Liver (tissue), 9 donors: ENCODE data around the gene SH3RF3. TPM values are rescaled to one million over a fixed set of nuclear protein-coding genes. Genes with fewer than 3 reads are reported as not detected.

ENCODE experiments used
- DNase-seq: peaks from one replicate; pipeline ENCODE4 v3.0.0-alpha.2; 2017; ENCODE audit warnings: low spot score
- H3K27ac ChIP-seq, 2 donors: one replicate each; pipeline ENCODE4 v1.7.0; 2013; ENCODE audit warnings: inconsistent platforms in 2 of 2, low read length in 2 of 2, control low read depth in 1 of 2, low read depth in 1 of 2, mild to moderate bottlenecking in 1 of 2
- H3K27me3 ChIP-seq, 4 donors: one replicate each; pipeline versions ENCODE4 v1.6.1 to v1.7.0; 2013; ENCODE audit warnings: low read length in 3 of 4, inconsistent platforms in 1 of 4, mild to moderate bottlenecking in 1 of 4, moderate library complexity in 1 of 4; ENCODE audit not compliant: control insufficient read depth in 4 of 4, insufficient read depth in 4 of 4
- H3K36me3 ChIP-seq, 4 donors: one replicate each; pipeline versions ENCODE4 v1.6.1 to v1.7.0; 2013; ENCODE audit warnings: low read length in 3 of 4, mild to moderate bottlenecking in 3 of 4, low read depth in 1 of 4, moderate library complexity in 1 of 4; ENCODE audit not compliant: control insufficient read depth in 4 of 4, insufficient read depth in 3 of 4
- H3K4me1 ChIP-seq, 4 donors: one replicate each; pipeline versions ENCODE4 v1.6.1 to v1.7.0; 2013; ENCODE audit warnings: low read length in 3 of 4, mild to moderate bottlenecking in 3 of 4, moderate library complexity in 1 of 4; ENCODE audit not compliant: control insufficient read depth in 4 of 4, insufficient read depth in 4 of 4
- H3K4me3 ChIP-seq, 3 donors: one replicate each; pipeline versions ENCODE4 v1.6.1 to v1.7.0; 2013; ENCODE audit warnings: low read length in 3 of 3, control low read depth in 1 of 3, low read depth in 1 of 3, mild to moderate bottlenecking in 1 of 3
- H3K9ac ChIP-seq, 2 donors: one replicate each; pipeline ENCODE4 v1.7.0; 2013; ENCODE audit warnings: low read length in 2 of 2, mild to moderate bottlenecking in 2 of 2, moderate library complexity in 2 of 2, control low read depth in 1 of 2, low read depth in 1 of 2
- H3K9me3 ChIP-seq, 4 donors: one replicate each; pipeline versions ENCODE4 v1.6.1 to v1.7.0; 2013; ENCODE audit warnings: low read length in 3 of 4; ENCODE audit not compliant: control insufficient read depth in 4 of 4
- CTCF ChIP-seq: fragments of 150-350 bp; IDR thresholded peaks from 2 replicates; pipeline ENCODE4 v1.5.1; 2017; ENCODE audit warnings: improper control_type of control experiment, low read depth, low read length; ENCODE audit not compliant: missing input control
- EGR1 ChIP-seq, 2 donors: IDR thresholded peaks; 2 replicates each; pipeline ENCODE4 v1.6.1; 2016 to 2018; ENCODE audit warnings: antibody characterized with exemption in 2 of 2, low read depth in 2 of 2
- FOXA1 ChIP-seq: IDR thresholded peaks from 2 replicates; pipeline ENCODE4 v1.6.1; 2016; ENCODE audit warnings: antibody characterized with exemption
- FOXA2 ChIP-seq: IDR thresholded peaks from 2 replicates; pipeline ENCODE4 v1.6.1; 2016; ENCODE audit warnings: antibody characterized with exemption
- GABPA ChIP-seq, 2 donors: IDR thresholded peaks in 1 of 2; conservative IDR thresholded peaks in 1 of 2; 2 replicates each; pipeline ENCODE4 v1.6.1; 2016; ENCODE audit warnings: antibody characterized with exemption in 2 of 2, mild to moderate bottlenecking in 1 of 2, moderate library complexity in 1 of 2
- HNF4A ChIP-seq, 2 donors: conservative IDR thresholded peaks; 2 replicates each; pipeline ENCODE4 v1.6.1; 2016; ENCODE audit warnings: antibody characterized with exemption in 2 of 2, mild to moderate bottlenecking in 2 of 2
- HNF4G ChIP-seq: IDR thresholded peaks from 2 replicates; pipeline ENCODE4 v1.6.1; 2016; ENCODE audit warnings: antibody characterized with exemption
- JUND ChIP-seq, 2 donors: IDR thresholded peaks; 2 replicates each; pipeline ENCODE4 v1.6.1; 2016; ENCODE audit warnings: antibody characterized with exemption in 2 of 2
- NR2F2 ChIP-seq: IDR thresholded peaks from 2 replicates; pipeline ENCODE4 v1.6.1; 2016; ENCODE audit warnings: antibody characterized with exemption
- RAD21 ChIP-seq, 2 donors: IDR thresholded peaks; 2 replicates each; pipeline ENCODE4 v1.6.1; 2016; ENCODE audit warnings: antibody characterized with exemption in 2 of 2, mild to moderate bottlenecking in 2 of 2
- REST ChIP-seq: IDR thresholded peaks from 2 replicates; pipeline ENCODE4 v1.6.1; 2016; ENCODE audit warnings: antibody characterized with exemption, mild to moderate bottlenecking
- RXRA ChIP-seq, 2 donors: IDR thresholded peaks; 2 replicates each; pipeline ENCODE4 v1.6.1; 2017 to 2018; ENCODE audit warnings: antibody characterized with exemption in 2 of 2, mild to moderate bottlenecking in 1 of 2
- SP1 ChIP-seq: IDR thresholded peaks from 2 replicates; pipeline ENCODE4 v1.6.1; 2018; ENCODE audit warnings: antibody characterized with exemption, mild to moderate bottlenecking
- TAF1 ChIP-seq: conservative IDR thresholded peaks from 2 replicates; pipeline ENCODE4 v1.6.1; 2016; ENCODE audit warnings: antibody characterized with exemption, mild to moderate bottlenecking
- YY1 ChIP-seq: IDR thresholded peaks from 2 replicates; pipeline ENCODE4 v1.6.1; 2016; ENCODE audit warnings: antibody characterized with exemption, mild to moderate bottlenecking
- WGBS: extraction: QIAGEN DNeasy Blood & Tissue Kit; methylation state at CpG from one replicate; pipeline ENCODE4 v1.1.7; 2013; 5-methylcytosine and 5-hydroxymethylcytosine counted together
- polyA plus RNA-seq, 2 donors: library from polyadenylated mRNA; stranded (reverse) in 1 of 2; unstranded in 1 of 2; fragments of 200-250 nt in 1 of 2; fragments of >200 nt in 1 of 2; fragmentation: Nextera tagmentation in 1 of 2; extraction: Ambion mirVana in 1 of 2; gene quantifications; one replicate each; pipeline versions ENCODE4 v1.2.1 to v1.2.3, GENCODE V29; 2013 to 2015
- total RNA-seq, 2 donors: library from RNA; depleted of rRNA; stranded (reverse); fragments of >200 nt; gene quantifications; one replicate each; pipeline ENCODE4 v1.2.3, GENCODE V29; 2014
- TF ChIP-seq, protein P1 (sequence below): IDR thresholded peaks from 2 replicates; pipeline ENCODE4 v1.6.1; 2016; ENCODE audit warnings: antibody characterized with exemption
- TF ChIP-seq, protein P2 (sequence below): IDR thresholded peaks from 2 replicates; pipeline ENCODE4 v1.6.1; 2016; ENCODE audit warnings: antibody characterized with exemption
- TF ChIP-seq, protein P3 (sequence below): IDR thresholded peaks from 2 replicates; pipeline ENCODE4 v1.6.1; 2016; ENCODE audit warnings: antibody characterized with exemption
- donor health status: healthy.
- donor health status: healthy.
- donor health status: healthy.
- donor health status: healthy.
- donor health status: healthy.

The SH3RF3 gene
- total and polyA plus RNA-seq, 4 donors, result 0.11 to 1.0 (median 0.54) TPM

GRCh38 chr2:109384308-109385271 lies 255.6 kb downstream of the SH3RF3 start:
- no peaks in the 10 kb centered on the region for H3K4me1 ChIP-seq
- H3K27ac ChIP-seq, result no peak overlapping the region
- TF ChIP-seq HNF4G, result no peak
- TF ChIP-seq TAF1, result no peak
- no peak for TF ChIP-seq NR2F2
- TF ChIP-seq, protein P1, sequence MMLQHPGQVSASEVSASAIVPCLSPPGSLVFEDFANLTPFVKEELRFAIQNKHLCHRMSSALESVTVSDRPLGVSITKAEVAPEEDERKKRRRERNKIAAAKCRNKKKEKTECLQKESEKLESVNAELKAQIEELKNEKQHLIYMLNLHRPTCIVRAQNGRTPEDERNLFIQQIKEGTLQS, result no peak
- no peak for TF ChIP-seq FOXA2
- no peak for DNase-seq
- no peaks in the 10 kb centered on the region for H3K36me3 ChIP-seq
- H3K27me3 ChIP-seq, result no peaks in the 10 kb centered on the region
- no peak overlapping the region for H3K4me3 ChIP-seq
- H3K9ac ChIP-seq, result no peak overlapping the region
- H3K9me3 ChIP-seq, result no peaks in the 10 kb centered on the region
- 77% methylated on average over 18 of the region's 18 CpGs for WGBS

GRCh38 chr2:109385506-109385905 lies 256.5 kb downstream of the SH3RF3 start:
- no peaks in the 10 kb centered on the region for H3K9me3 ChIP-seq
- 83% methylated on average over 4 of the region's 4 CpGs for WGBS
- TF ChIP-seq HNF4G (no peak), NR2F2 (no peak), SP1 (no peak), EGR1 (IDR thresholded peaks at IDR 0.05; ENCODE audit: low read depth in 2 of 2) (no peak), REST (no peak), JUND (IDR thresholded peaks at IDR 0.05) (no peak), RAD21 (IDR thresholded peaks at IDR 0.05) (no peak), RXRA (IDR thresholded peaks at IDR 0.05) (no peak), HNF4A (conservative IDR thresholded peaks at IDR 0.05) (no peak), YY1 (no peak), GABPA (IDR thresholded peaks at IDR 0.05 in 1 of 2, conservative IDR thresholded peaks at IDR 0.05 in 1 of 2) (no peak), CTCF (no peak), FOXA1 (no peak), TAF1 (no peak), FOXA2 (no peak)
- TF ChIP-seq, protein P2, sequence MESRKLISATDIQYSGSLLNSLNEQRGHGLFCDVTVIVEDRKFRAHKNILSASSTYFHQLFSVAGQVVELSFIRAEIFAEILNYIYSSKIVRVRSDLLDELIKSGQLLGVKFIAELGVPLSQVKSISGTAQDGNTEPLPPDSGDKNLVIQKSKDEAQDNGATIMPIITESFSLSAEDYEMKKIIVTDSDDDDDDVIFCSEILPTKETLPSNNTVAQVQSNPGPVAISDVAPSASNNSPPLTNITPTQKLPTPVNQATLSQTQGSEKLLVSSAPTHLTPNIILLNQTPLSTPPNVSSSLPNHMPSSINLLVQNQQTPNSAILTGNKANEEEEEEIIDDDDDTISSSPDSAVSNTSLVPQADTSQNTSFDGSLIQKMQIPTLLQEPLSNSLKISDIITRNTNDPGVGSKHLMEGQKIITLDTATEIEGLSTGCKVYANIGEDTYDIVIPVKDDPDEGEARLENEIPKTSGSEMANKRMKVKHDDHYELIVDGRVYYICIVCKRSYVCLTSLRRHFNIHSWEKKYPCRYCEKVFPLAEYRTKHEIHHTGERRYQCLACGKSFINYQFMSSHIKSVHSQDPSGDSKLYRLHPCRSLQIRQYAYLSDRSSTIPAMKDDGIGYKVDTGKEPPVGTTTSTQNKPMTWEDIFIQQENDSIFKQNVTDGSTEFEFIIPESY, result no peak
- TF ChIP-seq, protein P3, sequence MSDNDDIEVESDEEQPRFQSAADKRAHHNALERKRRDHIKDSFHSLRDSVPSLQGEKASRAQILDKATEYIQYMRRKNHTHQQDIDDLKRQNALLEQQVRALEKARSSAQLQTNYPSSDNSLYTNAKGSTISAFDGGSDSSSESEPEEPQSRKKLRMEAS, result no peak
- TF ChIP-seq, protein P1, result no peak
- no peak overlapping the region for H3K27ac ChIP-seq
- H3K4me1 ChIP-seq, result no peaks in the 10 kb centered on the region
- no peaks in the 10 kb centered on the region for H3K27me3 ChIP-seq
- H3K9ac ChIP-seq, result no peak overlapping the region
- no peak overlapping the region for H3K4me3 ChIP-seq
- no peak for DNase-seq
- H3K36me3 ChIP-seq, result no peaks in the 10 kb centered on the region
